PFSK-1 (cell line): ENCODE results near the gene ZNF548.

ENCODE experiments used
- POLR2AphosphoS5 ChIP-seq: IDR thresholded peaks from 2 replicates; pipeline ENCODE4 v1.6.1; 2012; ENCODE audit warnings: low read depth, mild to moderate bottlenecking, control low read depth, low read length, moderate library complexity
- REST ChIP-seq, 2 experiments: IDR thresholded peaks; 2 replicates each; pipeline versions ENCODE4 v1.6.1 to v1.8.0; 2011 to 2012; ENCODE audit warnings: low read depth in 2 of 2, low read length in 2 of 2, control low read depth in 1 of 2, inconsistent platforms in 1 of 2, mild to moderate bottlenecking in 1 of 2, moderate library complexity in 1 of 2; ENCODE audit not compliant: insufficient read depth in 1 of 2
- SIN3A ChIP-seq: IDR thresholded peaks from 2 replicates; pipeline ENCODE4 v1.6.1; 2012; ENCODE audit warnings: mild to moderate bottlenecking, low read length, moderate library complexity, borderline replicate concordance; ENCODE audit not compliant: insufficient read depth
- TAF1 ChIP-seq: IDR thresholded peaks from 2 replicates; pipeline ENCODE4 v1.6.1; 2012; ENCODE audit warnings: low read length, control low read depth, borderline replicate concordance; ENCODE audit not compliant: insufficient read depth

DNA sequence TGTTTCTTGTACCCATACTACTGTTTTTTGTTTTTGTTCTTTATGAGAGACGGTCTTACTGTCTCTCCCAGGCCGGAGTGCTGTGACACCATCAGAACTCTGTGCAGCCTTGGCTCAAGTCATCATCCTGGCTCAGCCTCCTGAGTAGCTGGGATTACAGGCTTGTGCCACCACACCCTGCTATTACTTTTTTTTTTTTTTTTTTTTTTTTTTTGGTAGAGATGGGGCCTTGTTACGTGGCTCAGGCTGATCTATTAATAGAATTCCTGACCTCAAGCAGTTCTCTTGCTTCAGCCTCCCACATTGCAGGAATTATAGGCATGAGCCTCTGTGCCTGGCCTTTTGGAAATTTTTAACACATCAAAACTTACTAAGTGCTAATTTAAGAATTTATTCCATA lies 41.5 kb upstream of the ZNF548 start:
- TF ChIP-seq TAF1 (no peak), POLR2AphosphoS5 (no peak), REST (IDR thresholded peaks at IDR 0.05; ENCODE audit: insufficient read depth in 1 of 2, low read depth in 2 of 2, low read length in 2 of 2) (no peak), SIN3A (no peak)
